Fibroblast of lung (primary cell): ENCODE data around the gene XXYLT1. TPM values are rescaled to one million over a fixed set of nuclear protein-coding genes. Genes with fewer than 3 reads are reported as not detected.

ENCODE experiments used
- DNase-seq, 2 donors: peaks; one replicate each; pipeline versions ENCODE4 v3.0.0 to v3.0.0-alpha.2; 2010; ENCODE audit warnings: low read depth in 2 of 2
- H2AFZ ChIP-seq: 2 replicates; pipeline ENCODE4 v1.5.1; 2012; ENCODE audit warnings: low read length, control low read depth, inconsistent platforms
- H3K27ac ChIP-seq: 2 replicates; pipeline ENCODE4 v1.5.1; 2011; ENCODE audit warnings: low read length, control low read depth; ENCODE audit not compliant: insufficient read depth
- H3K27me3 ChIP-seq: 2 replicates; pipeline ENCODE4 v1.5.1; 2011; ENCODE audit warnings: mild to moderate bottlenecking, low read length; ENCODE audit not compliant: control insufficient read depth, insufficient read depth
- H3K36me3 ChIP-seq: 2 replicates; pipeline ENCODE4 v1.5.1; 2011; ENCODE audit warnings: low read length; ENCODE audit not compliant: control insufficient read depth, insufficient read depth
- H3K4me1 ChIP-seq: 2 replicates; pipeline ENCODE4 v1.5.1; 2011; ENCODE audit warnings: low read length; ENCODE audit not compliant: control insufficient read depth, insufficient read depth; ENCODE audit errors: extremely low read depth
- H3K4me2 ChIP-seq: 2 replicates; pipeline ENCODE4 v1.5.1; 2011; ENCODE audit warnings: low read length, control low read depth; ENCODE audit not compliant: insufficient read depth; ENCODE audit errors: extremely low read depth
- H3K4me3 ChIP-seq, 4 experiments: fragments of 200-600 bp in 1 of 4; sonication (generic) in 1 of 4; replicated peaks in 1 of 4; 2 replicates each; pipeline ENCODE4 v1.5.1; 2011 to 2016; ENCODE audit warnings: low read length in 4 of 4, low read depth in 3 of 4, mild to moderate bottlenecking in 3 of 4, control low read depth in 2 of 4, inconsistent platforms in 1 of 4, mixed read lengths in 1 of 4; ENCODE audit not compliant: insufficient read depth in 1 of 4; ENCODE audit errors: control extremely low read depth in 1 of 4
- H3K79me2 ChIP-seq: 2 replicates; pipeline ENCODE4 v1.5.1; 2012; ENCODE audit warnings: mild to moderate bottlenecking, low read length, inconsistent platforms; ENCODE audit not compliant: control insufficient read depth, insufficient read depth
- H3K9ac ChIP-seq: 2 replicates; pipeline ENCODE4 v1.5.1; 2011; ENCODE audit warnings: mild to moderate bottlenecking, low read length, control low read depth; ENCODE audit not compliant: insufficient read depth
- H3K9me3 ChIP-seq: 2 replicates; pipeline ENCODE4 v1.5.1; 2012; ENCODE audit warnings: low read depth, low read length; ENCODE audit not compliant: control insufficient read depth, insufficient read depth
- H4K20me1 ChIP-seq: 2 replicates; pipeline ENCODE4 v1.5.1; 2011; ENCODE audit warnings: low read length; ENCODE audit not compliant: control insufficient read depth, insufficient read depth; ENCODE audit errors: extremely low read depth
- CTCF ChIP-seq, 2 donors: IDR thresholded peaks in 1 of 2; conservative IDR thresholded peaks in 1 of 2; 1 replicate in 1 of 2; 2 replicates in 1 of 2; pipeline ENCODE4 v1.5.1; 2011 to 2012; ENCODE audit warnings: low read length in 2 of 2, control low read depth in 1 of 2, inconsistent platforms in 1 of 2, low read depth in 1 of 2, mild to moderate bottlenecking in 1 of 2
- EZH2 ChIP-seq: IDR thresholded peaks from 2 replicates; pipeline ENCODE4 v1.5.1; 2012; ENCODE audit warnings: low read length, control low read depth, mild to moderate bottlenecking; ENCODE audit errors: missing control alignments
- polyA plus RNA-seq, 2 donors: library from polyadenylated mRNA; depleted of rRNA in 1 of 2; stranded (reverse) in 1 of 2; unstranded in 1 of 2; fragments of >200 nt; gene quantifications; 2 replicates each; pipeline ENCODE4 v1.2.1, GENCODE V29; 2011 to 2012; ENCODE audit warnings: missing spikeins in 1 of 2
- total RNA-seq: library from RNA; depleted of rRNA; stranded (reverse); fragments of >200 nt; gene quantifications from 2 replicates; pipeline ENCODE4 v1.2.1, GENCODE V29; 2014

The XXYLT1 gene
- total and polyA plus RNA-seq, 2 donors (not counting 1 experiment from before 2014, with no cell fraction given), result 12.4 to 18.5 TPM

GRCh38 chr3:195282961-195283360, 12.0 kb upstream of the XXYLT1 start:
- no peak overlapping the region for H3K27ac ChIP-seq
- no peak overlapping the region for H2AFZ ChIP-seq
- H3K27me3 ChIP-seq, result no peaks in the 10 kb centered on the region
- peaks cover 8% of the 10 kb centered on the region for H3K4me1 ChIP-seq
- H3K9me3 ChIP-seq, result no peaks in the 10 kb centered on the region
- H3K79me2 ChIP-seq, result no peaks in the 10 kb centered on the region
- H3K36me3 ChIP-seq, result peaks cover 1% of the 10 kb centered on the region
- no peak overlapping the region for H3K4me3 ChIP-seq
- H3K9ac ChIP-seq, result no peak overlapping the region
- no peaks in the 10 kb centered on the region for H4K20me1 ChIP-seq
- TF ChIP-seq EZH2, result no peak
- no peak for TF ChIP-seq CTCF (conservative IDR thresholded peaks at IDR 0.05 in 1 of 2, IDR thresholded peaks at IDR 0.05 in 1 of 2; ENCODE audit: low read depth in 1 of 2, low read length in 2 of 2)
- H3K4me2 ChIP-seq, result no peak overlapping the region
- DNase-seq, result no peak

DNA sequence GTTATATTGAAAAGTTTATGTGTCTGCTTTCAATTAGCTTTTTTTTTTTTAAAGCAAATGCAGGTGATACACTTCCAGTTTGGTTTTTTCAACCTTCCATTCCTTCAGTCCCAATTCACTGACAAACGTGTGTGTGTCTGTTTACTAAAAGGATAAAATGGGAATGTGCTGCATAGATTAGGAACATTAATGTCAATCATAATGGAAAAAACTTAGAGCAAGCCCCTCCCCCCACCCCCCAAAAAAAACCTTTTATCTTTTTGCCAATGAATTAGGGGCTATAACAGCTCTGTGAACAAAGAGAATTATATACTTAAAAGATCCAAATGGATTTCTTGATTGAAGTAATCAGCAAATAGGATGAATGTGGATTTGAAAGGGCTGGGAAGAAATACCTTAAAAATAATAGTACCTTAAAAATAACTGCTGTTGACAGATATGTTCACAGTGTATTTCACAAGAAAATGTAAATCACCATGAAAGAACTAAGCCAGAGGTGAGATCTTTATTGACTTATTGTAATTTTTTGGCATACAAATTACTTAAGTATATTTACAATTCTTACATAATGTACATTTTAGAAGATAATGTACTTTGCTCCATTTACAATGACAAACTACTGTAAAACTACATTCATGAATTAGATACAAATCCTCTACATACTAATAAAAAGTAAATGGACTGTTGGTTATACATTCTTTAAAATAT, 3.5 kb upstream of the XXYLT1 start:
- peaks cover 4% of the 10 kb centered on the region for H3K79me2 ChIP-seq
- H3K4me3 ChIP-seq, result no peak overlapping the region
- TF ChIP-seq CTCF (conservative IDR thresholded peaks at IDR 0.05 in 1 of 2, IDR thresholded peaks at IDR 0.05 in 1 of 2; ENCODE audit: low read depth in 1 of 2, low read length in 2 of 2) (no peak), EZH2 (no peak)
- no peak overlapping the region for H2AFZ ChIP-seq
- H3K27me3 ChIP-seq, result no peaks in the 10 kb centered on the region
- no peaks in the 10 kb centered on the region for H3K9me3 ChIP-seq
- no peak overlapping the region for H3K9ac ChIP-seq
- no peak for DNase-seq
- peaks cover 3% of the 10 kb centered on the region for H3K4me1 ChIP-seq
- no peak overlapping the region for H3K4me2 ChIP-seq
- no peaks in the 10 kb centered on the region for H3K36me3 ChIP-seq
- H3K27ac ChIP-seq, result no peak overlapping the region
- H4K20me1 ChIP-seq, result no peaks in the 10 kb centered on the region

- TF ChIP-seq EZH2 (no peak), CTCF (conservative IDR thresholded peaks at IDR 0.05 in 1 of 2, IDR thresholded peaks at IDR 0.05 in 1 of 2; ENCODE audit: low read depth in 1 of 2, low read length in 2 of 2) (peak; percentile 67 to 82)
- Histone ChIP-seq H3K79me2 (peaks cover 12% of the 10 kb centered on the region), H3K4me1 (peaks cover 3% of the 10 kb centered on the region), H3K36me3 (peaks cover 2% of the 10 kb centered on the region), H3K9me3 (no peaks in the 10 kb centered on the region), H2AFZ (peak overlapping the region; percentile 72), H3K4me3 (peak overlapping the region; percentile 50 to 89 (median 64)), H3K27me3 (no peaks in the 10 kb centered on the region), H3K27ac (peak overlapping the region; percentile 16), H3K9ac (peak overlapping the region; percentile 63), H4K20me1 (no peaks in the 10 kb centered on the region), H3K4me2 (peak overlapping the region; percentile 87)
- DNase-seq, result peak; percentile 79 to 88
Measured at GRCh38 chr3:195271410-195272243, 668 bp upstream of the XXYLT1 start.
